Transverse colon (tissue), 4 donors: ENCODE results near the gene SELE.
"Not testable (repeated sequence)": the region's sequence is repeated elsewhere in the genome, so short reads cannot be mapped to it uniquely, and the experiment has no call there.

Source experiments
- CTCF ChIP-seq, 5 experiments: fragments of 200-600 bp in 3 of 5; fragments of 450-650 bp in 2 of 5; sonication (generic) in 3 of 5; IDR thresholded peaks; 1 replicate in 2 of 5; 2 replicates in 3 of 5; pipeline ENCODE4 v1.5.1; 2016 to 2017; ENCODE audit warnings: antibody characterized with exemption in 5 of 5, inconsistent platforms in 3 of 5, mild to moderate bottlenecking in 2 of 5, moderate library complexity in 1 of 5
- POLR2A ChIP-seq: fragments of 450-650 bp; IDR thresholded peaks from one replicate; pipeline ENCODE4 v1.6.1; 2016; ENCODE audit warnings: antibody characterized with exemption, mild to moderate bottlenecking, moderate library complexity
- POLR2AphosphoS5 ChIP-seq, 3 donors: sonication (generic); formaldehyde crosslinking; IDR thresholded peaks; one replicate each; pipeline ENCODE4 v1.6.1; 2016; ENCODE audit warnings: antibody characterized with exemption in 3 of 3

- TF ChIP-seq POLR2AphosphoS5 (IDR thresholded peaks at IDR 0.05); CTCF (IDR thresholded peaks at IDR 0.05); POLR2A: not testable (repeated sequence)
These were observed 18.8 kb downstream of the SELE start for GRCh38 chr1:169715100-169715499.
